Mucosa of stomach (tissue), 1 donor: ENCODE measurements around the gene ZCCHC14.
"Not testable (repeated sequence)": the region's sequence is repeated elsewhere in the genome, so short reads cannot be mapped to it uniquely, and the experiment has no call there.

ENCODE experiments used
- H3K27me3 ChIP-seq: one replicate; pipeline ENCODE4 v1.7.0; 2013; ENCODE audit warnings: mild to moderate bottlenecking, low read length; ENCODE audit not compliant: control insufficient read depth, insufficient read depth
- H3K36me3 ChIP-seq: one replicate; pipeline ENCODE4 v1.7.0; 2013; ENCODE audit warnings: low read length; ENCODE audit not compliant: control insufficient read depth, insufficient read depth
- H3K4me1 ChIP-seq: one replicate; pipeline ENCODE4 v1.7.0; 2013; ENCODE audit warnings: mild to moderate bottlenecking, low read length; ENCODE audit not compliant: control insufficient read depth, insufficient read depth
- H3K4me3 ChIP-seq: one replicate; pipeline ENCODE4 v1.7.0; 2013; ENCODE audit warnings: low read length
- H3K9ac ChIP-seq: one replicate; pipeline ENCODE4 v1.7.0; 2013; ENCODE audit warnings: mild to moderate bottlenecking, low read length, moderate library complexity
- H3K9me3 ChIP-seq: one replicate; pipeline ENCODE4 v1.7.0; 2013; ENCODE audit warnings: mild to moderate bottlenecking, low read length, moderate library complexity; ENCODE audit not compliant: control insufficient read depth
- donor health status: Pancreatic carcinoma.

Gene ZCCHC14

DNA sequence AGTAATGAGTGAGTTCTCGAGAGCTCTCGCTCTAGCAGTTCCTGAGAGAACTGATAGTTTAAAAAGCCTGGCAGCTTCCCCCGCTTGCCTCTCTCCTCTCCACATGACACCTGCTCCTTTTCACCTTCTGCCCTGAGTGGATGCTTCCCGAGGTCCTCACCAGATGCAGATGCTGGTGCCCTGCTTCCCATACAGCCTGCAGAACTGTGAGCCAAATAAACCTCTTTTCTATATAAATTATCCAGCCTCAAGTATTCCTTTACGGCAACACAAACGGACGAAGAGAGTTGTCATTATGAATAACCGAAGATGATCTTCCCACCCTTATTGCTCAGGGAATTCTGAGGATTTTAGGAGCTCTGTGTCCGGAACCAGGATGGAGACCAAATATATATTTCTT, 41.9 kb upstream of the ZCCHC14 start:
- peaks cover 6% of the 10 kb centered on the region for H3K4me1 ChIP-seq
- no peak overlapping the region for H3K4me3 ChIP-seq
- H3K27me3 ChIP-seq = peaks cover 9% of the 10 kb centered on the region
- no peaks in the 10 kb centered on the region for H3K36me3 ChIP-seq
- no peak overlapping the region for H3K9ac ChIP-seq
- H3K9me3 ChIP-seq = no peaks in the 10 kb centered on the region

GRCh38 chr16:87534030-87534653, 41.3 kb upstream of the ZCCHC14 start:
- H3K4me1 ChIP-seq = peaks cover 6% of the 10 kb centered on the region
- no peak overlapping the region for H3K9ac ChIP-seq
- no peaks in the 10 kb centered on the region for H3K36me3 ChIP-seq
- H3K4me3 ChIP-seq = no peak overlapping the region
- H3K27me3 ChIP-seq = peaks cover 9% of the 10 kb centered on the region
- no peaks in the 10 kb centered on the region for H3K9me3 ChIP-seq

GRCh38 chr16:87533061-87533460, 40.2 kb upstream of the ZCCHC14 start:
- Histone ChIP-seq H3K36me3 (no peaks in the 10 kb centered on the region), H3K4me1 (peaks cover 6% of the 10 kb centered on the region), H3K9me3 (no peaks in the 10 kb centered on the region), H3K4me3 (no peak overlapping the region), H3K27me3 (peaks cover 3% of the 10 kb centered on the region), H3K9ac (no peak overlapping the region)

- no peaks in the 10 kb centered on the region for H3K9me3 ChIP-seq
- no peaks in the 10 kb centered on the region for H3K36me3 ChIP-seq
- H3K4me3 ChIP-seq = no peak overlapping the region
- peaks cover 3% of the 10 kb centered on the region for H3K27me3 ChIP-seq
- no peak overlapping the region for H3K9ac ChIP-seq
- H3K4me1 ChIP-seq = peaks cover 6% of the 10 kb centered on the region
Measured at GRCh38 chr16:87531418-87531817, 38.6 kb upstream of the ZCCHC14 start.

GRCh38 chr16:87528690-87529579, 36.1 kb upstream of the ZCCHC14 start:
- H3K27me3 ChIP-seq = peaks cover 3% of the 10 kb centered on the region
- no peak overlapping the region for H3K9ac ChIP-seq
- H3K4me3 ChIP-seq = no peak overlapping the region
- H3K9me3 ChIP-seq = no peaks in the 10 kb centered on the region
- no peaks in the 10 kb centered on the region for H3K36me3 ChIP-seq
- no peaks in the 10 kb centered on the region for H3K4me1 ChIP-seq

DNA sequence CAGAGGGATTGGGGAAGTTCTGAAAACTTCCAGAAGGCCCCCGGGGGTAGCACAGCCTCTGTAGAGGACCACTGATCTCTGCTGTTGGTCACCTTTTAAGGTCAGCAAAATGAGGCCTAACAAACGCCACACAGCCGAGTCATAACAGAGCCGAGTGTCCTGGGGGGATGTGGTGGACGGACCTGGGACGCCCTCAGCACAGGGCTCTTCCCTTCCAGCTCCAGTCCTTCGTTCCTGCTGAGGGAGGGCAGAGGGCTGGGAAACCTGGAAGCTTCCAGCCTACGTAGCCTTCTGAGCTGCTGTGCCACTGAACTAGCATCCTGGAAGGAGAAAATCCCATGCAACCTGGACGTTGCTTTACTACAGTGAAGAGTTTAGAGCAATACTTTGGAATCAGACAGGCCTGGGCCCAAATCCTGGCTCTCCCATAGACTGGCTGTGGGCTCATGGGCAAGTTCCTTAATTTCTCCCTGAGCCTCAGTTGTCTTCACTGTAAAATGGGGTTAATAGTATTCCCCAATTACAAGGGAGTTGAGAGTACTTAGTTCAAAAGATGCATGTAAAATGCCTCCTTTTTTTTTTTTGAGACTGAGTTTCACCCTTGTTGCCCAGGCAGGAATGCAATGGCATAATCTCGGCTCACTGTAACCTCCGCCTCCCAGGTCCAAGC, 34.4 kb upstream of the ZCCHC14 start:
- H3K36me3 ChIP-seq = no peaks in the 10 kb centered on the region
- no peaks in the 10 kb centered on the region for H3K9me3 ChIP-seq
- no peak overlapping the region for H3K9ac ChIP-seq
- H3K4me3 ChIP-seq = no peak overlapping the region
- H3K27me3 ChIP-seq = no peaks in the 10 kb centered on the region
- no peaks in the 10 kb centered on the region for H3K4me1 ChIP-seq

DNA sequence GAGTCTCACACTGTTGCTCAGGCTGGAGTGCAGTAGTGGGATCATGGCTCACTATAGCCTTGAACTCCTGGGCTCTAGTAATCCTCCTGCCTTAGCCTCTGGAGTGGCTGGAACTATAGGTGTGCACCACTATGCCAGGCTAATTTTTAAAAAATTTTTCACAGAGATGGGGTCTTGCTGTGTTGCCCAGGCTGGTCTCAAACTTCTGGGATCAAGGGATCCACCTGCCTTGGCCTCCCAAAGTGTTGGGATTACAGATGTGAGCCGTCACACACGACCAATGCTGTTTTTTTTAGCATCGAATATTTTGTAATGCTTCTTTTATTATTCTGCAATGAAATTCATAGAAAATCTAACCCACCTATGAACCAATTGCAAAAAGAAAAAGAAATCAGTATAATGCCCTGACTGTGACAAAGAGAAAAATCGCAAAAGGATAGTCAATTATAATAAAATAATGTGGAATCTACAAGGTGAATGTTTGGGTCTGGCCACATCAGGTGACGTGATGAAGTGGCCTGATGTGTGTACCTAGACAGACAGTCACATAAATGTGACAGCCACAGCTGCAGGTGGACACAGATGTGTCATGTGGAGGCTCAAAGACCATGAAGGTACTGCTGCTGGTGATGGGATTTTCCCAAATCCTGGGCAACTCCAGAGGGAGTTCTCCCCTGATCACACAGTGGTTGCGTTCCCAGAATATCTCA, 33.6 kb upstream of the ZCCHC14 start:
- H3K27me3 ChIP-seq = no peaks in the 10 kb centered on the region
- no peak overlapping the region for H3K9ac ChIP-seq
- no peaks in the 10 kb centered on the region for H3K4me1 ChIP-seq
- no peaks in the 10 kb centered on the region for H3K9me3 ChIP-seq
- H3K4me3 ChIP-seq = no peak overlapping the region
- H3K36me3 ChIP-seq = no peaks in the 10 kb centered on the region

DNA sequence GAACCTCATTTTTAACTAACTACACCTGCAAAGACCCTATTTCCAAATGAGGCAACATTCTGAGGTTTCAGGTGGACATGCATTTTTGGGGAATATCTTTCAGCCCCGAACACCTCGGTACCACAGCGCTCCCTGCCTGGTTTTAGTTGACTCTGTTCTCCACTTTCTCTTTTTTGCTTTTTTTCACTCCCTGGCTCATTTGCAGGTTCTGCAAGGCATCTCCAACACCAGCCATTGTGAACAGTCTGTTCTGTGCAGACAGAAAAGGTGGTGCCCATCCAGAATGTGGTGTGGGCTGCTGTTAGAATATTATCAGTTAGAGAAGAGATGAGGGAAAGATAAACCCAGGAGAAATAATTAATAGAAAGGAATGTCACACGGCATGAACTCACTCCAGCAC, 32.5 kb upstream of the ZCCHC14 start:
- Histone ChIP-seq H3K4me3 (no peak overlapping the region), H3K9me3 (no peaks in the 10 kb centered on the region), H3K27me3 (no peaks in the 10 kb centered on the region), H3K4me1 (no peaks in the 10 kb centered on the region), H3K36me3 (no peaks in the 10 kb centered on the region), H3K9ac (no peak overlapping the region)

DNA sequence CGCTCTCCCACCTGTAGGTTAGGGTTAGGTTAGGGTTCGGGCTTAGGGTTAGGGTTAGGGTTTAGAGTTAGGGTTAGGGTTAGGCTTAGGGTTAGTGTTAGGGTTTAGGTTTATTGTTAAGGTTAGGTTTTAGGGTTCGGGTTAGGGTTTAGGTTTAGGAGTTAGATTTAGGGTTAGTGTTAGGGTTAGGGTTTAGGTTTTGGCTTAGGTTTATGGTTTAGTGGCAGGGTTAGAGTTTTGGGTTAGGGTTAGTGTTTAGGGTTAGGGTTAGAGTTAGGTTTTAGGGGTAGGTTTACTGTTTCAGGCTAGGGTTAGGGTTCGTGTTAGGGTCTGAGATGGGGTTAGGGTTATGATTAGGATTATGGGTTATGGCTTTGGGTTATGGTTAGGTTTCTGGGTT, 31.6 kb upstream of the ZCCHC14 start:
- Histone ChIP-seq H3K9ac (no peak overlapping the region), H3K27me3 (no peaks in the 10 kb centered on the region), H3K4me1 (no peaks in the 10 kb centered on the region), H3K9me3 (no peaks in the 10 kb centered on the region), H3K36me3 (no peaks in the 10 kb centered on the region), H3K4me3 (no peak overlapping the region)

DNA sequence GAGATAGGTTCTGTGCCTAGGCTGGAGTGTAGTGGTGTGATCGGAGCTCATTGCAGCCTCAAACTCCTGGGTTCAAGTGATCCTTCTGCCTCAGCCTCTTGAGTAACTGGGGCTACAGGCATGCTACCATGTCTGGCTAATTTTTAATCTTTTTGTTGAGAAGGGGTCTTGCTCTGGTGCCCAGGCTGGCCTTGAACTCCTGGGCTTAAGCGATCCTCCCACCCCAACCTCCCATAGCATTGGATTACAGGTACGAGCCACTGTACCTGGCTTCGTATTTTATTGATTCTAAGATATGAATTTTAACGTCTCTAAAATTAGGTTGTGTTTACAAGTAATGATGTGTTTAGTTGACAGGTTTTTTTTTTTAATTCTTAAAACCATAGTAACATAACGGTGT, 30.8 kb upstream of the ZCCHC14 start:
- not testable (repeated sequence) for H3K9ac ChIP-seq, H3K9me3 ChIP-seq, H3K4me3 ChIP-seq, H3K4me1 ChIP-seq, H3K36me3 ChIP-seq, H3K27me3 ChIP-seq

- not testable (repeated sequence) for H3K9ac ChIP-seq, H3K27me3 ChIP-seq, H3K36me3 ChIP-seq, H3K9me3 ChIP-seq, H3K4me1 ChIP-seq, H3K4me3 ChIP-seq
Measured at GRCh38 chr16:87521764-87522163, 28.9 kb upstream of the ZCCHC14 start.

DNA sequence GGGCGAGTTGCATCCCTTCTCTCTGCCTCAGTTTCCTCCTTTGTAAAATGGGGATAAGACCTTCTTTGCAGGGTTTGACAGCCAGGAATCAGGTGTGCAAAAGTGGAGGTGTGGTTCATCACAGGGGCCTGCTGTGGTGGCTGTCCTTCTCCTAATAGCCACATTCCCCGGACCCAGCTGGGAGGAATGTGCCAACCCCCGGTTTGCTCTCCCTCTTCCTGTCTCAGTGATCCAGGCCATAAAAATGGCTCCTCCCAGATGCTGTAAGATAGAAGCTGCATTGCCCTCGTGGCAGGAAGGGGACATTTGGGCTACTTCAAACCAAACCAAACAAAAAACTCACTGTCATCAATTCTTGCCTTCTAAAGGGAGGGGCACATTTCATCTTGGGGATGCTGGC, 26.3 kb upstream of the ZCCHC14 start:
- not testable (repeated sequence) for H3K36me3 ChIP-seq, H3K4me3 ChIP-seq, H3K4me1 ChIP-seq, H3K27me3 ChIP-seq, H3K9ac ChIP-seq, H3K9me3 ChIP-seq
